ENCODE measurements around the gene CCNK. TPM values are rescaled to one million over a fixed set of nuclear protein-coding genes. Genes with fewer than 3 reads are reported as not detected.

Gene CCNK
- total RNA-seq = 10 to 100 TPM; 53.2 to 58.5 TPM
- long read RNA-seq, partial matches to known transcripts = 6 of 7 reads
- long read RNA-seq, other reads (novel, unspliced or antisense) = 1 of 7 reads

GRCh38 chr14:99480917-99481744 lies at the start of gene CCNK:
Gene CCNK (plus strand): TSS chr14:99481409. CDS start chr14:99492678, 11,269 bp downstream.
- DNase-seq (peak; percentile 100), ATAC-seq (peak; percentile 86)
- intact Hi-C loops (cut with DNase I, micrococcal nuclease) = no loop called here

- ATAC-seq (no peak), DNase-seq (no peak)
- intact Hi-C loops (cut with DNase I, micrococcal nuclease) = no loop called here
Measured at GRCh38 chr14:99431986-99432385, 49.2 kb upstream of the CCNK start.

GRCh38 chr14:99432485-99432884 lies 48.7 kb upstream of the CCNK start:
- intact Hi-C loops (cut with DNase I, micrococcal nuclease) = no loop called here
- ATAC-seq (no peak), DNase-seq (no peak)

GRCh38 chr14:99435327-99435726 lies 45.9 kb upstream of the CCNK start:
- intact Hi-C loops (cut with DNase I, micrococcal nuclease) = no loop called here
- ATAC-seq (peak; percentile 34), DNase-seq (no peak)

- DNase-seq = no peak
- peak; percentile 12 for ATAC-seq
- intact Hi-C loops (cut with DNase I, micrococcal nuclease) = no loop called here
Measured at GRCh38 chr14:99436247-99437180, 44.7 kb upstream of the CCNK start.

- ATAC-seq (no peak), DNase-seq (no peak)
- intact Hi-C loops (cut with DNase I, micrococcal nuclease) = no loop called here
Measured at GRCh38 chr14:99437706-99438105, 43.5 kb upstream of the CCNK start.

GRCh38 chr14:99440278-99440677 lies 40.9 kb upstream of the CCNK start:
- intact Hi-C loops (cut with DNase I, micrococcal nuclease) = no loop called here
- no peak for DNase-seq
- ATAC-seq = no peak

- intact Hi-C loops (cut with DNase I, micrococcal nuclease) = no loop called here
- DNase-seq (no peak), ATAC-seq (peak; percentile 22)
Measured at GRCh38 chr14:99441157-99441870, 39.9 kb upstream of the CCNK start.

GRCh38 chr14:99441918-99442317 lies 39.3 kb upstream of the CCNK start:
- DNase-seq = no peak
- ATAC-seq = no peak
- intact Hi-C loops (cut with DNase I, micrococcal nuclease) = no loop called here

- ATAC-seq (no peak), DNase-seq (no peak)
- intact Hi-C loops (cut with DNase I, micrococcal nuclease) = no loop called here
Measured at GRCh38 chr14:99445931-99446330, 35.3 kb upstream of the CCNK start.

GRCh38 chr14:99447739-99448138 lies 33.5 kb upstream of the CCNK start:
- intact Hi-C loops (cut with DNase I, micrococcal nuclease) = no loop called here
- peak; percentile 93 for ATAC-seq
- DNase-seq = no peak

- DNase-seq = no peak
- ATAC-seq = no peak
- intact Hi-C loops (cut with DNase I, micrococcal nuclease) = no loop called here
Measured at GRCh38 chr14:99450266-99450665, 30.9 kb upstream of the CCNK start.

GRCh38 chr14:99451234-99451633 lies 30.0 kb upstream of the CCNK start:
- intact Hi-C loops (cut with DNase I, micrococcal nuclease) = no loop called here
- ATAC-seq = no peak
- no peak for DNase-seq

GRCh38 chr14:99452968-99453367 lies 28.2 kb upstream of the CCNK start:
- ATAC-seq = no peak
- no peak for DNase-seq
- intact Hi-C loops (cut with DNase I, micrococcal nuclease) = no loop called here

GRCh38 chr14:99454246-99454645 lies 27.0 kb upstream of the CCNK start:
- DNase-seq = no peak
- ATAC-seq = no peak
- intact Hi-C loops (cut with DNase I, micrococcal nuclease) = no loop called here

GRCh38 chr14:99459481-99460100 lies 21.6 kb upstream of the CCNK start:
- no peak for ATAC-seq
- no peak for DNase-seq
- intact Hi-C loops (cut with DNase I, micrococcal nuclease) = no loop called here

- ATAC-seq (no peak), DNase-seq (no peak)
- intact Hi-C loops (cut with DNase I, micrococcal nuclease) = no loop called here
Measured at GRCh38 chr14:99460793-99461192, 20.4 kb upstream of the CCNK start.

GRCh38 chr14:99461411-99462085 lies 19.7 kb upstream of the CCNK start:
- DNase-seq (no peak), ATAC-seq (no peak)
- intact Hi-C loops (cut with DNase I, micrococcal nuclease) = no loop called here
